ENCODE results near the gene DBNL.

Gene DBNL

GRCh38 chr7:44100458-44101302 lies 56.2 kb downstream of the DBNL start:
- DNase-seq (ENCODE audit: low read depth), result peak; percentile 79

DNA sequence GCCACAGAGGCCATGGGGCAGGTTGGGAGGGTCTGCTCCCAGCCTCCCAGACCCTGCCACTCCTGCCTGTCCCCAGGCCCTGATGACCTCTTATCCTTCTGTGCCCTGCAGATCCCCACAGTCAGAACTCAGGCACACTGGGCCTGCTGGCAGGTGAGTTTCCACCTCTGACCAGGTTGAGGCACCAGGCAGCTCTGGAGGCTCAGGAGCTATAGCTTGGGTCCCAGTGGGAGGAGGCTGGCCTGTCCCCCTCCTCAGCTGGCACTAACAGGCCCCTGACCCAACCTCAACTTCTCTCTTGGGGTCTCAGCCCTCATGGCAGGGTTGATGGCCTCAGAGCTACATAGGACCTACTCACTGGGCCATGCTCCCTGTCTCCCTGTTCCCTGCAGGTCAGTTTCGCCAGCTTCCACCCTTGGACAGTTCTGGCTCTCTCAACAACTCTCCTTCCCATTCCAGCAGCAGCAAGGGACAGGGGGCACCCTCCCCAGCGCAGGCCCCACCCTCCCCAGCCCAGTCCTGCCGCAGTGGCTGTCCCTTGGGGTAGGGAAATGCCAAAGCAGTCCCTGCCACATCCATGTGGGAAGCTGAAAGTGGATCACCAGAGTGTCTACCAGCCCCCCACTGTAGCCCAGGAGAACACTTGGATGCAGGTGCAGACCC lies 56.9 kb downstream of the DBNL start:
- no peak for DNase-seq (ENCODE audit: low read depth)

- DNase-seq (ENCODE audit: low read depth), result peak; percentile 62
These were observed 57.7 kb downstream of the DBNL start for GRCh38 chr7:44101966-44102845.

DNA sequence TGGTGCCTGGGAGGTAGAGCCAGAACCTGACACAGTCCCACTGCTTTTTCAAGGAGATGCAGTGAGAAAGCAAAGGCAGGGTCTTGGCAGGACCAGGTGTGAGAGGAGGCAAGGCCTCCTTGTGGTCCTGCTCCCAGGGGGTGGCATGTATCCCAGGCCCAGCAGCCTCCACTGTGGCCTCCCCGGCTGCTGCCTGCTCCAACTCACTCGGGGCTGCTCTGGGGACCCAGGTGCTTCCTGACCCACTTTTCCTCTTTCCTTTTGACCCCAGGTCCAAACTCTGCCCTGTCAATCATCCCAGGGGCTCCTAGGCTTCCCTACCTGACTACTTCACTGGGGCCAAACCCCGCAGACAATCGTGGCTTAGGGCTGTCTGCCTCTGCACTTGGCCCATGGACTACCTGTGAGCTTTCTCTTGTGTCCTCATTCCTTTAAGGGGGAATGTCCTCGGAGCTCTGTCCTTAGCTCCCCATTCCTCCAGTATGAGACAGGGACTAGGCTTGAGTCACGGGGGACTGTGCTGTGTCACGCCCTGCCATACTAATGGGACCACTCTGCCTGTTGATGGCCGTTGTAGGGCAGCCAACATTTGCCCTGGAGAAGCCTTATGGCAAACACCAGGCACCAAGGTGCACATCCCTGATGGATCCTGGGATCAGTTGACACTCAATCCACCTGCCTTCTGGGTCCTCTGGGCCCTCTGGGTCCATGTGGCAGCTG lies 58.5 kb downstream of the DBNL start:
- no peak for DNase-seq (ENCODE audit: low read depth)

GRCh38 chr7:44103566-44103922 lies 59.0 kb downstream of the DBNL start:
- no peak for DNase-seq (ENCODE audit: low read depth)

GRCh38 chr7:44103923-44104859 lies 59.7 kb downstream of the DBNL start, which contains the start of gene AEBP1:
AEBP1 (plus strand) TSS chr7:44104345; CDS start chr7:44104666, 321 bp downstream.
- DNase-seq (ENCODE audit: low read depth), result peak; percentile 39

GRCh38 chr7:44104860-44105771 lies 60.6 kb downstream of the DBNL start:
- peak; percentile 72 for DNase-seq (ENCODE audit: low read depth)

- DNase-seq (ENCODE audit: low read depth), result no peak
These were observed 61.3 kb downstream of the DBNL start for GRCh38 chr7:44105832-44106231.

DNA sequence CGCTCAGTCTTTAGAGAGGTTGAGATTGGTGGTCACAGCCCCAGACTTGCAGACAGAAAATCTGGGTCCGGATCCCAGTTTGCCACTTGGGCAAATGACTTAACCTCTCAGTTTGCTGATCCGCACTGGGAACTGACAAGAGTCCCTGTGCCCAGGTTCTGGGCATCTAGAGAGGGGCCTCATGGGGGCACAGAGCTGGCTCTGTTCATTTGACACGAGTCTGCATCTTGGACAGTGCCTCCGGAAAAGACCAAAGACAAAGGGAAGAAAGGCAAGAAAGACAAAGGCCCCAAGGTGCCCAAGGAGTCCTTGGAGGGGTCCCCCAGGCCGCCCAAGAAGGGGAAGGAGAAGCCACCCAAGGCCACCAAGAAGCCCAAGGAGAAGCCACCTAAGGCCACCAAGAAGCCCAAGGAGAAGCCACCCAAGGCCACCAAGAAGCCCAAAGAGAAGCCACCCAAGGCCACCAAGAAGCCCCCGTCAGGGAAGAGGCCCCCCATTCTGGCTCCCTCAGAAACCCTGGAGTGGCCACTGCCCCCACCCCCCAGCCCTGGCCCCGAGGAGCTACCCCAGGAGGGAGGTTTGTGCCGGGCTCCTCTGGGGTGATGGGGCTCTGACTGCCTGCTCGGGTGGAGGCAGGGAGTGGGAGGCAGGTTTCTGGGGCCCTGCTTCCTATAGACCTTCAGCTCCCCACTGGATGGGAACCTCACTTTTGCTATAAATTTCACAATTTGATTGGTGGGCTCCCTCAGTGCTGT lies 62.0 kb downstream of the DBNL start:
- DNase-seq (ENCODE audit: low read depth), result no peak

GRCh38 chr7:44107116-44107960 lies 62.8 kb downstream of the DBNL start:
- DNase-seq (ENCODE audit: low read depth), result no peak

DNA sequence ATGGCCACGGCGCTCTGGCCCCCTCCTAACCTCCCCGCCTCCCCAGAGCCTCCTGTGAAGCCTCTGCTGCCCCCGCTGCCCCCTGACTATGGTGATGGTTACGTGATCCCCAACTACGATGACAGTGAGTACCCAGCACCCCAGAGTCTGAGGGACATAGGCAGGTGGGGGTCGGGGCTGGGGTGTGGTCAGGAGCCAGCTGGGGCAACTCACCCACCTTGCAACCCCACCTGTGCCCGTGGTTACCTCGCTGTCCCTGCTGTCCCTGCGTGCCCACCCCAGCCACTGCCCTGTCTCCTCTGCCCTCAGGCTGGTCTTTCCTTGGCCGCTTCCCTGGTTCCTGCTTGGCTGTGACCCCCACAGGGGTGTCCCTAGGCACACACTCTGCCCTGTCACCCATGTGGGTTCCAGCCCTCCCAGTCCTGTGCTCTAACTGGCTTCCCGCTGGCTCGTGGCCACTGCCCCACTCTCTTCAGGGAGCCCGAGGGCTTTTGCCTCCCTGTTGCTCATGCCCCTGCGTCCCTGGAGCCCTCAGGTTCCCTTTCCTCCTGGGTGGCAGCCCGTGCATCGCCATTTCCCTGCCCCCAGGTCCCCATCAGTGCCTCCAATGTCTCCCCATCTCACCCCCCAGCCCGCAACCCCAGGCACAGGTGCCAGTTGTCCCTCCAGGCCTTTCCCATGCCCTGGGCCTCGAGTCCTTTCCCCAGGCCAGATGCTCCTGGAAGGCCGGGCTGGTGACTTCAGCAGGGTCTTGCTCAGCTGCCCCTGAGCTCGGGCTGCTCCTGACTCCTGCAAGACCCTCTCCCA lies 63.7 kb downstream of the DBNL start:
- no peak for DNase-seq (ENCODE audit: low read depth)

GRCh38 chr7:44108768-44109750 lies 64.6 kb downstream of the DBNL start:
- DNase-seq (ENCODE audit: low read depth), result no peak

GRCh38 chr7:44109991-44110390 lies 65.5 kb downstream of the DBNL start:
- DNase-seq (ENCODE audit: low read depth), result no peak

GRCh38 chr7:44110719-44111635 lies 66.5 kb downstream of the DBNL start:
- no peak for DNase-seq (ENCODE audit: low read depth)

Data from iris pigment epithelial cell (primary cell).